Stomach smooth muscle (tissue), 2 donors: ENCODE data around the gene ZNF324B.
"Not testable (repeated sequence)": the region's sequence is repeated elsewhere in the genome, so short reads cannot be mapped to it uniquely, and the experiment has no call there.

Experiments
- H3K27ac ChIP-seq: one replicate; pipeline ENCODE4 v1.7.0; 2013; ENCODE audit warnings: mild to moderate bottlenecking, low read length, inconsistent platforms
- H3K27me3 ChIP-seq, 2 donors: one replicate each; pipeline ENCODE4 v1.7.0; 2013; ENCODE audit warnings: low read length in 2 of 2; ENCODE audit not compliant: insufficient read depth in 2 of 2, control insufficient read depth in 1 of 2
- H3K36me3 ChIP-seq, 2 donors: one replicate each; pipeline ENCODE4 v1.7.0; 2013; ENCODE audit warnings: low read length in 2 of 2; ENCODE audit not compliant: control insufficient read depth in 2 of 2, insufficient read depth in 2 of 2
- H3K4me1 ChIP-seq: one replicate; pipeline ENCODE4 v1.7.0; 2013; ENCODE audit warnings: low read length; ENCODE audit not compliant: control insufficient read depth, insufficient read depth
- H3K4me3 ChIP-seq, 2 donors: one replicate each; pipeline ENCODE4 v1.7.0; 2013; ENCODE audit warnings: low read length in 2 of 2
- H3K9ac ChIP-seq, 2 donors: one replicate each; pipeline ENCODE4 v1.7.0; 2013; ENCODE audit warnings: low read length in 2 of 2, mild to moderate bottlenecking in 1 of 2
- H3K9me3 ChIP-seq, 2 donors: one replicate each; pipeline ENCODE4 v1.7.0; 2013; ENCODE audit warnings: low read length in 2 of 2; ENCODE audit not compliant: control insufficient read depth in 2 of 2
- donor health status: healthy.
- donor health status: Pancreatic carcinoma.

Gene ZNF324B

GRCh38 chr19:58456111-58456510, 4.7 kb downstream of the ZNF324B start:
- Histone ChIP-seq H3K36me3 (peaks cover 4 to 19% of the 10 kb centered on the region in 2 donors), H3K27ac (no peak overlapping the region), H3K9ac (no peak overlapping the region), H3K4me1 (peaks cover 2% of the 10 kb centered on the region), H3K4me3 (no peak overlapping the region), H3K27me3 (no peaks in the 10 kb centered on the region), H3K9me3 (no peaks in the 10 kb centered on the region)

GRCh38 chr19:58460039-58460438, 8.6 kb downstream of the ZNF324B start:
- H3K27ac ChIP-seq = no peak overlapping the region
- H3K27me3 ChIP-seq = no peaks in the 10 kb centered on the region

GRCh38 chr19:58466089-58466759, 14.8 kb downstream of the ZNF324B start:
- no peaks in the 10 kb centered on the region for H3K9me3 ChIP-seq
- H3K27me3 ChIP-seq = no peaks in the 10 kb centered on the region
- peaks cover 12% of the 10 kb centered on the region for H3K4me1 ChIP-seq
- peaks cover 9 to 11% of the 10 kb centered on the region in 2 donors for H3K36me3 ChIP-seq
- H3K27ac ChIP-seq = peak overlapping the region; percentile 41
- H3K9ac ChIP-seq = peak overlapping the region; percentile 51 to 60
- peak overlapping the region; percentile 86 to 88 for H3K4me3 ChIP-seq

More at GRCh38 chr19:58460039-58460438, 8.6 kb downstream of the ZNF324B start:
- Histone ChIP-seq H3K9ac (no peak overlapping the region), H3K9me3 (no peaks in the 10 kb centered on the region), H3K4me1 (no peaks in the 10 kb centered on the region), H3K36me3 (peaks cover 4 to 13% of the 10 kb centered on the region in 2 donors), H3K4me3 (no peak overlapping the region)

GRCh38 chr19:58466760-58467589, 15.6 kb downstream of the ZNF324B start, which contains the start of gene ZNF324:
Gene ZNF324, plus strand, starts transcription at chr19:58467080. Its CDS starts 2,106 bp downstream, at chr19:58469186.
- H3K9me3 ChIP-seq = no peaks in the 10 kb centered on the region
- H3K27ac ChIP-seq = peak within 1 kb of the TSS; percentile 41
- peaks cover 12% of the 10 kb centered on the region for H3K4me1 ChIP-seq
- peaks cover 9 to 12% of the 10 kb centered on the region in 2 donors for H3K36me3 ChIP-seq
- peak within 1 kb of the TSS; percentile 78 to 83 for H3K9ac ChIP-seq
- H3K27me3 ChIP-seq = no peaks in the 10 kb centered on the region
- H3K4me3 ChIP-seq = peak within 1 kb of the TSS; percentile 86 to 88

- peaks cover 9 to 22% of the 10 kb centered on the region in 2 donors for H3K36me3 ChIP-seq
- H3K4me1 ChIP-seq = peaks cover 12% of the 10 kb centered on the region
- H3K9ac ChIP-seq = peak overlapping the region in 1 of 2 donors; percentile 51
- H3K9me3 ChIP-seq = no peaks in the 10 kb centered on the region
- peak overlapping the region; percentile 29 to 70 for H3K4me3 ChIP-seq
- no peaks in the 10 kb centered on the region for H3K27me3 ChIP-seq
- H3K27ac ChIP-seq = no peak overlapping the region
Measured at GRCh38 chr19:58468216-58468839, 16.9 kb downstream of the ZNF324B start.

DNA sequence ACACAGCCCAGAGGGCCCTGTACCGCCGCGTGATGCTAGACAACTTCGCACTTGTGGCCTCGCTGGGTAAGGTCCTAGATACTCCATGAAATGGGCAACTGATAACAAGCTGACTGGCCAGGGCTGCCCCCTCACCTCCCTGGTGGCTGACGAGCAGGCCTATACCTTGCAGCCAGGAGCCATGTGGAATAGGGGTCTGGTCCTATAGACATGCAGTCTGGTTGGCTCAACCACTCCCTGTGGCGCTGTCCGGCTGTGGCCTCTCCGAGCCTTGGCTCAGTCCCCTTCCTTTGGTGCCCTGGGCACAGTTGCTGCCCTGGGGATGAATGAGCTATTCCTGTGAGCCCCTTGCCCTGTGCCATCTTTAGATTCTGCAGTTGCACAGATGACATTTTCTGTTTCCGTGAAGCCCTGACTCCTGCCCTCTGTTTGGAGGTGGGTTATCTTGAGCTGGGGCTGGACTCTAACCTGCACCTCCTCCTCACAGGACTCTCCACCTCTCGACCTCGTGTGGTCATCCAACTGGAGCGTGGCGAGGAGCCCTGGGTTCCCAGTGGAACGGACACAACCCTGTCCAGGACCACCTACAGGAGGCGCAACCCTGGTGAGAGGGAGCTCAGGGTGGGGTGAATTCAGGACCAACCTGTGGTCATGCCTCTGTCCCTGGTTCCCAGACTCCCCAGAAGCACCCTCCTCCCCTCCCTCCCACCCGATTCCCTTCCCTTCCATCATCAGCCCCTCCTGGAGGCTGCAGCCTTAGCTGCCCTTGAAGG, 18.0 kb downstream of the ZNF324B start:
- no peaks in the 10 kb centered on the region for H3K9me3 ChIP-seq
- no peak overlapping the region for H3K4me3 ChIP-seq
- no peak overlapping the region for H3K9ac ChIP-seq
- peaks cover 12% of the 10 kb centered on the region for H3K4me1 ChIP-seq
- H3K27ac ChIP-seq = no peak overlapping the region
- no peaks in the 10 kb centered on the region for H3K27me3 ChIP-seq
- peaks cover 9 to 24% of the 10 kb centered on the region in 2 donors for H3K36me3 ChIP-seq

DNA sequence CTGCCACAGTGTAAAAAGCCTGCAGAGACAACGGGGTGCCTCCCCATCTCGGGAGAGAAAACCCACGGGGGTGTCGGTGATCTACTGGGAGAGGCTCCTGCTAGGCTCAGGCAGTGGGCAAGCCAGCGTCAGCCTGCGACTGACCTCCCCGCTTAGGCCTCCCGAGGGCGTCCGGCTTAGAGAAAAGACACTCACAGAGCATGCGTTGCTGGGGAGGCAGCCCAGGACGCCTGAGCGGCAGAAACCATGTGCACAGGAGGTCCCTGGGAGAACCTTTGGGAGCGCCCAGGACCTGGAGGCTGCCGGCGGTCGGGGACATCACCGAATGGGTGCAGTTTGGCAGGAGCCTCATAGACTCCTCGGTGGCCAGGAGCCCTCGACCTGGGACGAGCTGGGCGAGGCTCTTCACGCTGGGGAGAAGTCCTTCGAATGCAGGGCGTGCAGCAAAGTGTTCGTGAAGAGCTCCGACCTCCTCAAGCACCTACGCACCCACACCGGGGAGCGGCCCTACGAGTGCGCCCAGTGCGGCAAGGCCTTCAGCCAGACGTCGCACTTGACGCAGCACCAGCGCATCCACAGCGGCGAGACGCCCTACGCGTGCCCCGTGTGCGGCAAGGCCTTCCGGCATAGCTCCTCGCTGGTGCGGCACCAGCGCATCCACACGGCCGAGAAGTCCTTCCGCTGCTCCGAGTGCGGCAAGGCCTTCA, 19.6 kb downstream of the ZNF324B start:
- Histone ChIP-seq H3K4me1 (peaks cover 22% of the 10 kb centered on the region), H3K36me3 (peaks cover 9 to 24% of the 10 kb centered on the region in 2 donors)
- H3K27ac ChIP-seq, H3K27me3 ChIP-seq, H3K9ac ChIP-seq, H3K4me3 ChIP-seq, H3K9me3 ChIP-seq: not testable (repeated sequence)

GRCh38 chr19:58471736-58472135, 20.3 kb downstream of the ZNF324B start:
- H3K9me3 ChIP-seq = no peaks in the 10 kb centered on the region
- no peak overlapping the region for H3K4me3 ChIP-seq
- H3K9ac ChIP-seq = no peak overlapping the region
- no peaks in the 10 kb centered on the region for H3K27me3 ChIP-seq
- peaks cover 9 to 24% of the 10 kb centered on the region in 2 donors for H3K36me3 ChIP-seq
- no peak overlapping the region for H3K27ac ChIP-seq
- peaks cover 22% of the 10 kb centered on the region for H3K4me1 ChIP-seq

DNA sequence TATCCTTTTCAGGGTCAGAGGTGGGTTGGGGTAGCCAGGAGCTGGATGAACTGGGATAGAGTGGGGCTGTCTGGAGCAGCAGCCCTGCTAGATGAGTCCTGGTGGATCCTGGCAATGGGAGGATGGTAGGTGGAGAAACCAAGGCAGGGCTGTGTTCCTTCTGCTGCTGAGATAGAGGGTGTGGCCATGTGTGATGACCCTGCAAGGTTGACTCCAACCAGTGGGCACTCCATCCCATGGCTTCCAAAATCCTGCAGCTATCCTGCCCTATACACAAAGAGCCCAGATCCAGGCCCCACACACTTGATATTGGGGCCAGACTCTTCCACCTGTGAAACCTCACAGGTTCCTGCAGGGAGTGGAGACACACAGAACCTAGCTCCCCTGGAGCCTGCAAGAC, 22.4 kb downstream of the ZNF324B start:
- Histone ChIP-seq H3K4me3 (no peak overlapping the region), H3K9me3 (no peaks in the 10 kb centered on the region), H3K4me1 (peaks cover 21% of the 10 kb centered on the region), H3K9ac (no peak overlapping the region), H3K27me3 (no peaks in the 10 kb centered on the region), H3K36me3 (peaks cover 9 to 24% of the 10 kb centered on the region in 2 donors), H3K27ac (no peak overlapping the region)
